ENCODE results near the gene CARD9. TPM values are rescaled to one million over a fixed set of nuclear protein-coding genes. Genes with fewer than 3 reads are reported as not detected.

Gene CARD9
- total RNA-seq, 1 experiment from 2014 or later = 5.6 TPM

GRCh38 chr9:136392538-136393449, 19.3 kb upstream of the CARD9 start:
- H2BK120ac ChIP-seq (ENCODE audit: low read depth, low read length, poor library complexity, severe bottlenecking) = no peak overlapping the region

More at GRCh38 chr9:136392538-136393449, 19.3 kb upstream of the CARD9 start:
- Mint-ChIP-seq H3K27ac (no peak overlapping the region), H3K36me3 (ENCODE audit: insufficient read depth in 1 of 3, low read depth in 3 of 3) (peaks cover 46 to 75% (median 74%) of the 10 kb centered on the region in 3 experiments; a peak in 6 of 7 replicates), H3K4me1 (no peaks in the 10 kb centered on the region), H3K27me3 (ENCODE audit: low read depth) (no peaks in the 10 kb centered on the region), H3K9me3 (no peaks in the 10 kb centered on the region), H3K4me3 (no peak overlapping the region)
- no peak overlapping the region for H2BK20ac ChIP-seq (ENCODE audit: low read depth, low read length, poor library complexity, severe bottlenecking)
- H2BK5ac ChIP-seq (ENCODE audit: insufficient read length, low read length) = no peak overlapping the region
- no peak overlapping the region for H3K18ac ChIP-seq (ENCODE audit: insufficient read length, low read depth, low read length)
- H3T11ph ChIP-seq (ENCODE audit: low read length) = no peak overlapping the region
- no peak overlapping the region for H3K9ac ChIP-seq (ENCODE audit: extremely low read depth, insufficient read length, low read length)
- H3K14ac ChIP-seq (ENCODE audit: insufficient read depth, low read length) = no peak overlapping the region
- no CpG with 5 or more reads among the region's 21 CpGs for WGBS (ENCODE audit: extremely low coverage, insufficient read length, low lambda C conversion rate)
- H4K8ac ChIP-seq (replicated peaks; ENCODE audit: insufficient read length, low read depth, low read length) = no peak overlapping the region
- TF ChIP-seq, protein P1, sequence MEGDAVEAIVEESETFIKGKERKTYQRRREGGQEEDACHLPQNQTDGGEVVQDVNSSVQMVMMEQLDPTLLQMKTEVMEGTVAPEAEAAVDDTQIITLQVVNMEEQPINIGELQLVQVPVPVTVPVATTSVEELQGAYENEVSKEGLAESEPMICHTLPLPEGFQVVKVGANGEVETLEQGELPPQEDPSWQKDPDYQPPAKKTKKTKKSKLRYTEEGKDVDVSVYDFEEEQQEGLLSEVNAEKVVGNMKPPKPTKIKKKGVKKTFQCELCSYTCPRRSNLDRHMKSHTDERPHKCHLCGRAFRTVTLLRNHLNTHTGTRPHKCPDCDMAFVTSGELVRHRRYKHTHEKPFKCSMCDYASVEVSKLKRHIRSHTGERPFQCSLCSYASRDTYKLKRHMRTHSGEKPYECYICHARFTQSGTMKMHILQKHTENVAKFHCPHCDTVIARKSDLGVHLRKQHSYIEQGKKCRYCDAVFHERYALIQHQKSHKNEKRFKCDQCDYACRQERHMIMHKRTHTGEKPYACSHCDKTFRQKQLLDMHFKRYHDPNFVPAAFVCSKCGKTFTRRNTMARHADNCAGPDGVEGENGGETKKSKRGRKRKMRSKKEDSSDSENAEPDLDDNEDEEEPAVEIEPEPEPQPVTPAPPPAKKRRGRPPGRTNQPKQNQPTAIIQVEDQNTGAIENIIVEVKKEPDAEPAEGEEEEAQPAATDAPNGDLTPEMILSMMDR (conservative IDR thresholded peaks at IDR 0.05) = no peak
- no peaks in the 10 kb centered on the region for H3K79me1 ChIP-seq (ENCODE audit: insufficient read depth, low read depth, low read length, poor library complexity, severe bottlenecking)
- no peaks in the 10 kb centered on the region for H3K4me1 ChIP-seq (ENCODE audit: insufficient read depth, low read length)
- H2AK5ac ChIP-seq (ENCODE audit: insufficient read length, low read length) = no peak overlapping the region
- H2BK12ac ChIP-seq (ENCODE audit: insufficient read length, low read depth, low read length) = no peak overlapping the region
- no peaks in the 10 kb centered on the region for H3K27me3 ChIP-seq (ENCODE audit: insufficient read depth, low read length)
- no peak overlapping the region for H4K91ac ChIP-seq (ENCODE audit: insufficient read length, low read depth, low read length)
- H3K79me2 ChIP-seq (ENCODE audit: insufficient read depth, low read length) = no peaks in the 10 kb centered on the region
- H3K23me2 ChIP-seq (ENCODE audit: insufficient read length, low read depth, low read length, poor library complexity, severe bottlenecking) = no peaks in the 10 kb centered on the region
- H3K4me2 ChIP-seq (ENCODE audit: insufficient read depth, insufficient read length, low read length) = no peak overlapping the region
- no peaks in the 10 kb centered on the region for H3K9me3 ChIP-seq (ENCODE audit: control insufficient read depth, low read depth, low read length)
- no peak for DNase-seq
- no peak overlapping the region for H4K5ac ChIP-seq (ENCODE audit: insufficient read length, low read depth, low read length)
- no peak overlapping the region for H3K23ac ChIP-seq (ENCODE audit: insufficient read length, low read depth, low read length)
- H2BK15ac ChIP-seq (ENCODE audit: low read depth, low read length) = no peak overlapping the region
- no peak overlapping the region for H3K4ac ChIP-seq (ENCODE audit: low read depth, low read length)
- H2AFZ ChIP-seq (ENCODE audit: low read length) = no peak overlapping the region
- H3K27ac ChIP-seq (ENCODE audit: insufficient read length, low read depth, low read length) = no peak overlapping the region
- no peaks in the 10 kb centered on the region for H4K20me1 ChIP-seq (ENCODE audit: control insufficient read depth, insufficient read depth, insufficient read length)
- H3K56ac ChIP-seq (ENCODE audit: insufficient read length, low read depth, low read length) = no peak overlapping the region

Data from H9 (cell line).